ENCODE data around the gene KMT2E.

Gene KMT2E

DNA sequence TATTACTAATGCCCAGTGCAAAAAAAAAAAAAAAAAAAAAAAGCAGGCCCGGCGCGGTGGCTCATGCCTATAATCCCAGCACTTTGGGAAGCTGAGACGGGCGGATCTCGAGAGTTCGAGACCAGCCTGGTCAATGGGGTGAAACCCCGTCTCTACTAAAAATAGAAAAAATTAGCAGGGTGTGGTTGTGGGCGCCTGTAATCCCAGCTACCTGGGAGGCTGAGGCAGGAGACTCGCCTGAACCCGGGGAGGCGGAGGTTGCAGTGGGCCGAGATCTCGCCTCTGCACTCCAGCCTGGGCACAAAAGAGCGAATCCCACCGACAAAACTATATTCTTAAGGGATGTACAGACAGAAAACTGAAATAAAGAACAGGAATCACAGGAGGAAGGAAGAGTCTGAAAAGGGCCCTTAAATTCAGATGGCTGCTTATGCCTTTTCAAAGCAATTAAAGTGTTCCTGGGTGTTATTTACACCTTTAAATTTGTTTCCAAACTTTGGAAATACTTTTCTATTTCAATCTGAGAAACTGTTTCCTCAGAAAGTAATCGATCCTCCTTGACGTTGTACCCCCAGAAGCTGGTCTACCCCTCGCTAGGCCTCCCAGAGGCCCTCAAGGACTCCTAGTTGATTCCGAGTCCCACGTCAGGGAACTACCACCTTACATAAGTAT, 2.0 kb upstream of the KMT2E start:
- no peak for TF ChIP-seq CTCF (IDR thresholded peaks at IDR 0.05; ENCODE audit: poor library complexity, severe bottlenecking)
- Histone ChIP-seq H3K4me1 (ENCODE audit: insufficient read depth, poor library complexity, severe bottlenecking) (peaks cover 17% of the 10 kb centered on the region), H3K4me3 (ENCODE audit: severe bottlenecking) (peak overlapping the region; percentile 59), H3K36me3 (ENCODE audit: low read depth) (peaks cover 30% of the 10 kb centered on the region), H3K27ac (ENCODE audit: poor library complexity, severe bottlenecking) (peak overlapping the region; percentile 94), H3K9me3 (ENCODE audit: severe bottlenecking) (no peaks in the 10 kb centered on the region), H3K27me3 (ENCODE audit: insufficient read depth, poor library complexity, severe bottlenecking) (no peaks in the 10 kb centered on the region)
- DNase-seq (ENCODE audit: low spot score) (no peak), ATAC-seq (ENCODE audit: low read depth) (no peak)

DNA sequence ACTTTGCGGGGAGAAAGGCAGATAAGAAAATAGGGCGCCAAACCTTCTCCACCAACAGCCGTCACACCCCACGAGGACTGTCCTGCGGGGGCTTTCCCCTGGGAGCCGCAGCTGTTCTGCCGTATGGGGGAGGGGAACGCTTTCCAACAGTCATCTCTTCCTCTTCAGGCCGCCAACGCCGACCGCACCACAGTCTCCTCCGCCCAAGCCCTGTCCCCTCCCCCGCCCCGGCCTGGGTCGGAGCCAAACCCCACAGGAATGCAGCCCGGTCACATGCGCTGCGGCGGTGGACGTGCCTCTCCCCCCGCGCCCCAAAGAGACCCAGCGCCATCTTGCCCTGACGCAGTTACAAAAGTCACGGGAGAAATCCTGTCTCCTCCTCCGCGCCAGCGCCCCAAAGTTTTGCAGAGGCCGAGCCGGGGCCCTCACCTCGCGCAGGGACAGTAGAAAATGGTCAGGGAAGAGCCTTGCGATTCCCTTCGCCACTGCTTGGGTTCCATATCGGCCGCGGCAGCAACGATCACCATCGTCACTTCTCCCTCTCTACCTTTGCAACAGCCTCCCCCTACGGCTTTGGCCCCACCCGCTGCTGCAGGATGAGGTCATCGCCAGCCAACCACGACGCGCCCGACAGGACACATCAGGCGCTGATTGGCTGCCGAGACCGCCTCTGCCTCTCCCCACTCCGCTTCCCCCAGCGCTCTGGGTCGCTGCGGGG, 1.3 kb upstream of the KMT2E start:
- peak; percentile 97 for DNase-seq (ENCODE audit: low spot score)
- peak overlapping the region; percentile 94 for H3K27ac ChIP-seq (ENCODE audit: poor library complexity, severe bottlenecking)
- peaks cover 29% of the 10 kb centered on the region for H3K36me3 ChIP-seq (ENCODE audit: low read depth)
- peak overlapping the region; percentile 59 for H3K4me3 ChIP-seq (ENCODE audit: severe bottlenecking)
- H3K27me3 ChIP-seq (ENCODE audit: insufficient read depth, poor library complexity, severe bottlenecking) = no peaks in the 10 kb centered on the region
- peak; percentile 74 for ATAC-seq (ENCODE audit: low read depth)
- H3K4me1 ChIP-seq (ENCODE audit: insufficient read depth, poor library complexity, severe bottlenecking) = peaks cover 17% of the 10 kb centered on the region
- H3K9me3 ChIP-seq (ENCODE audit: severe bottlenecking) = no peaks in the 10 kb centered on the region
- no peak for TF ChIP-seq CTCF (IDR thresholded peaks at IDR 0.05; ENCODE audit: poor library complexity, severe bottlenecking)

DNA sequence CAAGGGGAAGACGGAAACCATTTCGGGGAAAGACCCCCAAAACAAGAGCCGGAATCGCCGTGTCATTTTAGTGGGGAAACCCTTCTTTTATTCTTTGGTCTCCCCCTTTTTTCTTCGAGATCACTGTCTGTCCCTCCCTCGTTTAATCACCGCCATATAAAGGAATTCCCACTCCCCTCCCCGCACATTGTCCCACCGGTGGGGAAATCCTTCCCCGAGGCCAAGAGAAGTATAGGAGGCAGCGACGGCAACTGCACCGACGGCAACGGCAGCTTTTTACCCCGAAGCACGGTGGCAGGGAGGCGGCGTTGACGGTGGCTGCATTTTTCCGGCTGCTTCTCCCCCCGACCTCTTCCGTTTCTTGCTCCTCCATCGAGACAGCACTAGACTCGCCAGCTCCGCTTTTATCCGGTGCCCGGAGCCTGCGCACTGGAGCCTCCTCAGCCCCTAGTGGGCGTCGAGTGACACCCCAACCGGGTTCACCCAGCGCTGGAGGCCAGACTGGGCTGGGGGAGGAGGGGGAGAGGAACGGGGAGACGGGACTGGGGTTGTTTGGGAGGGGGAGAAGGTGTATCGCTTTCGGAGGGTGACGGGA, 687 bp upstream of the KMT2E start:
- H3K36me3 ChIP-seq (ENCODE audit: low read depth) = peaks cover 22% of the 10 kb centered on the region
- TF ChIP-seq CTCF (IDR thresholded peaks at IDR 0.05; ENCODE audit: poor library complexity, severe bottlenecking) = peak; percentile 22
- DNase-seq (ENCODE audit: low spot score) (peak; percentile 92), ATAC-seq (ENCODE audit: low read depth) (peak; percentile 62)
- H3K4me3 ChIP-seq (ENCODE audit: severe bottlenecking) = peak overlapping the region; percentile 59
- H3K4me1 ChIP-seq (ENCODE audit: insufficient read depth, poor library complexity, severe bottlenecking) = peaks cover 21% of the 10 kb centered on the region
- H3K27me3 ChIP-seq (ENCODE audit: insufficient read depth, poor library complexity, severe bottlenecking) = no peaks in the 10 kb centered on the region
- H3K27ac ChIP-seq (ENCODE audit: poor library complexity, severe bottlenecking) = peak overlapping the region; percentile 94
- H3K9me3 ChIP-seq (ENCODE audit: severe bottlenecking) = no peaks in the 10 kb centered on the region

GRCh38 chr7:105014693-105015389, 836 bp downstream of the KMT2E start:
- H3K36me3 ChIP-seq (ENCODE audit: low read depth) = peaks cover 20% of the 10 kb centered on the region; the same call in 1 of the 2 replicates
- peak; percentile 22 for ATAC-seq (ENCODE audit: low read depth)

More at GRCh38 chr7:105014693-105015389, 836 bp downstream of the KMT2E start:
- TF ChIP-seq CTCF (IDR thresholded peaks at IDR 0.05; ENCODE audit: poor library complexity, severe bottlenecking) = no peak
- Histone ChIP-seq H3K27ac (ENCODE audit: poor library complexity, severe bottlenecking) (peak overlapping the region; percentile 94), H3K27me3 (ENCODE audit: insufficient read depth, poor library complexity, severe bottlenecking) (no peaks in the 10 kb centered on the region), H3K9me3 (ENCODE audit: severe bottlenecking) (no peaks in the 10 kb centered on the region), H3K4me3 (ENCODE audit: severe bottlenecking) (peak overlapping the region; percentile 59), H3K4me1 (ENCODE audit: insufficient read depth, poor library complexity, severe bottlenecking) (peaks cover 31% of the 10 kb centered on the region)
- no peak for DNase-seq (ENCODE audit: low spot score)
